Activated T-cell treated with anti-CD3 and anti-CD28 coated beads for 1 hour (primary cell): Measurements from ENCODE around the gene ENDOG.

Experiments used
- DNase-seq: peaks from one replicate; pipeline ENCODE4 v3.0.0-alpha.2; 2020; ENCODE audit warnings: low read depth

The ENDOG gene

DNA sequence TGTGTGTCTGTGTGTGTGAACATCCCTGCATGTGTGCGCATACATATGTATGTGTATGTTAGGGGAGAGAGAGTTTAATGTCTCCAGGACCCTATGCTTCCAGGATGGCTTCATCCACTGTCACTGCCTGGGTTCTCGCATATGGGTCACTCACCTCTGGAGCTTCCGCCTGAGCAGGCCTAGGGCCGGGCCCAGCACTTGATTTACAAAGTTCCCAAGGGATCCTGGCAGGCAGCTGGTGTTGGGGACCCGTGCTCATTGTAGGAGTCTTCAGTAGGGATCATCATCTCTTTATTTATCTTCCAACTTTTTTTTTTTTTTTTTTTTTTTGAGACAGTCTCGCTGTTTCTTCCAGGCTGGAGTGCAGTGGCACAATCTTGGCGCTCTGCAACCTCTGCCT, 18.2 kb upstream of the ENDOG start:
- DNase-seq = no peak

DNA sequence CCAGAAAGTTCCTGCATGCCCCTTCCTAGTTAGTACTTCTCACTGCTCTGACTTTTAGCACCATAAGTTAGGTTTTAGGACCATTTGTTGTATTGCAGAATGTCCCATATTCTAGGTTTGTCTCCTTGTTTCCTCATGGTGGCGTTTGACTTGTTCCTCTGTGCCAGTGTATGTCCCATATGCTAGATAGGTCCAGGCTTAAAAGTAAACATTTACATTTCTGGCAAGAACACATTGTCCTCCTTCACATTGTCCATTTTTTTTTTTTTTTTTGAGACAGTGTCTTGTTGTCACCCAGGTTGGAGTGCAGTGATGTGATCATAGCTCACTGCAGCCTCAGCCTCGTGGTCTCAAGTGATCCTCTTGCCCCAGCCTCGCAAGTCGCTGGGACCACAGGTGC, 15.8 kb upstream of the ENDOG start:
- DNase-seq = no peak

DNA sequence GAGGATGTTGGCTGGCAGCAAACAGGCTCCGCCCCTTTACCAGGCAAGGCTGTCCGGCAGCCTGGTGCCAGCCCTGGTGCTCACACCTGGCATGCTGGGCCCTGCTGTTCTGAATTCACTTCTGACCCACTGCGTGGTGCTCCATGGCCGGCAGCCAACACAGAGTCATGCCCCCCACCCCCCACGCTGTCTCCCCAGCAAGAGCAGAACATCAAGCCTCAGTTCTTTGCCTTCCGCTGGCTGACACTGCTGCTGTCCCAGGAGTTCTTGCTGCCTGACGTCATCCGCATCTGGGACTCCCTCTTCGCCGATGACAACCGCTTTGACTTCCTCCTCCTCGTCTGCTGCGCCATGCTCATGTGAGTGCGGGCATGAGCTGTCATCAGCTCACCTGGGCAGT, 12.6 kb upstream of the ENDOG start:
- DNase-seq = no peak

- DNase-seq = no peak
Observed at GRCh38 chr9:128807827-128808226, 10.5 kb upstream of the ENDOG start.

DNA sequence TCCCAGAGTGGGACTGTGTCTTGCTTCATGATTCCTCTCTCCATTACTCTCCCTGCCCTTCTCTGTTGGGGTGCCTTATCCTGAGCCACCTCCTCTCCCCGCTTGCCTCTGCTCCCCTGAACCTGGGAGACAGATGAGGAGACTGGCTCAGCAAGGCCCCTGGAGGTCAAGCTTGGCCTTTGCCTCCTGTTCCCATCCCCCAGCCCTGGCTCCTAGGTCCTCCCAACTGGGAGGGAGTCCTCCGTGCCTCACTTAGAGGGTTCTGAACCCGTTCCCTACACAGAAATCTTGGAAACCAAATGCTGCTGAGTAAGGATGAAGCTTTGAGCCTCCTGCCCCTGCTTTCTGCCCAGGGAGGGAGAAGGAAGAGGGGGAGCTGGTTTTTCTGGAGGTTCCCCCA, 9.8 kb upstream of the ENDOG start:
- DNase-seq = no peak

DNA sequence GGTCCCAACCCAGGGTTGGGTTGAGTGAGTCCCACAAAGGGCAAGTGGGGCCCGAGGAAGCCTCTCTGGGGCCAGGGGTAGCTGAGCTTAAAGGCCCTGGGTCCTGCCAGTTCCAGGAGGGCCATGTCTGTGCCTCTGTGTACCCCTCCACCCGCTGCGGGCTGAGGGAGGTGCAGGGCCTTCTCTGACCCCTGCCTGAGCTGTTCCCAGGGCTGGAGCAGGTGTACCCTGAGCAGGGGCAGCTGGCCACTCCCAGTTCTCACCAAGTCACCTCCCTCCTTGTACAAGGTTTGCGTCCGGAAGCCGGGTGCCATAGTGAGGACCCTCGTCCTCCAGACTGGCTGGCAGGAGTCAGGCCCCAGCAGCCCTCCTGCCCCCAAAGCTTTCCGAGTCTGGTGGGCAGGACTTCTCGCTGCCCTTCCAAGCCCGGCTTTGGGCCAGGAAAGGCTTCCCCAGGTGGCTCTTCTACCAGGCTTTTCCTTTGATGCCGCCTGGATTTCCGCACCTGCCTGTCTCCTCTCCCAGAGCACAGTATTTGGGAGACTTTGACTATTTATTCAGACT, 9.2 kb upstream of the ENDOG start:
- DNase-seq = no peak

DNA sequence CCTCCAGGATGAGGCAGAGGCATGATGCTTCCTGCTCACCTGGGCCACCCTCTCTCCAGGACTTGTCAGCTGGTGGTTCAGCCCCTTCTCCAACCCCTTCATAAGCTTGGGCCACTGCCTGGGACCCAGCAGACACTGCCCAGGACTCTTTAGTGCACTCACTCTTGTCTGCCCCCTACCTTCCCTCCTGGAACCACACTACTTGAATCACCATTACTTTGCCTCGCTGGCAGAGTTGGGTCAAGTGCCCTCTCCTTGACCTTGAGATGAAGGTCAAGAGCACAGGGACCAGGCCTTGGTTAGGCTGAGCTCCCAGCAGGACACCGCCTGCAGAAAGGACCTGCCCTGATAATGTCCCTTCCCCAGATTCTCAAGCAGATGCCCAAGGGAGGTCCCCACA, 8.5 kb upstream of the ENDOG start:
- DNase-seq = no peak

DNA sequence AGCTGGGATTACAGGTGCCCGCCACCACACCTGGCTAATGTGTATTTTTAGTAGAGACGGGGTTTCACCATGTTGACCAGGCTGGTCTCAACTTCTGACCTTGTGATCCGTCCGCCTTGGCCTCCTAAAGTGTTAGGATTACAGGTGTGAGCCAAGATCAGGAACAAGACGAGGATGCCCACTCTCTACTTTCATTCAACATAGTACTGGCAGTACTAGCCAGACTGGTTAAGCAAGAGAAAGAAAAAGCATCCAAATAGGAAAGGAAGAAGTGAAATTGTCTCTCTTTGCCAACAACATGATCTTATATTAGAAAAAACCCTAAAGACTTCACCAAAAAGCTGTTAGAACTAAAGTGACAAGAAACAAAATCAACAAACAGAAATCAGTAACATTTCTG, 7.4 kb upstream of the ENDOG start:
- no peak for DNase-seq

DNA sequence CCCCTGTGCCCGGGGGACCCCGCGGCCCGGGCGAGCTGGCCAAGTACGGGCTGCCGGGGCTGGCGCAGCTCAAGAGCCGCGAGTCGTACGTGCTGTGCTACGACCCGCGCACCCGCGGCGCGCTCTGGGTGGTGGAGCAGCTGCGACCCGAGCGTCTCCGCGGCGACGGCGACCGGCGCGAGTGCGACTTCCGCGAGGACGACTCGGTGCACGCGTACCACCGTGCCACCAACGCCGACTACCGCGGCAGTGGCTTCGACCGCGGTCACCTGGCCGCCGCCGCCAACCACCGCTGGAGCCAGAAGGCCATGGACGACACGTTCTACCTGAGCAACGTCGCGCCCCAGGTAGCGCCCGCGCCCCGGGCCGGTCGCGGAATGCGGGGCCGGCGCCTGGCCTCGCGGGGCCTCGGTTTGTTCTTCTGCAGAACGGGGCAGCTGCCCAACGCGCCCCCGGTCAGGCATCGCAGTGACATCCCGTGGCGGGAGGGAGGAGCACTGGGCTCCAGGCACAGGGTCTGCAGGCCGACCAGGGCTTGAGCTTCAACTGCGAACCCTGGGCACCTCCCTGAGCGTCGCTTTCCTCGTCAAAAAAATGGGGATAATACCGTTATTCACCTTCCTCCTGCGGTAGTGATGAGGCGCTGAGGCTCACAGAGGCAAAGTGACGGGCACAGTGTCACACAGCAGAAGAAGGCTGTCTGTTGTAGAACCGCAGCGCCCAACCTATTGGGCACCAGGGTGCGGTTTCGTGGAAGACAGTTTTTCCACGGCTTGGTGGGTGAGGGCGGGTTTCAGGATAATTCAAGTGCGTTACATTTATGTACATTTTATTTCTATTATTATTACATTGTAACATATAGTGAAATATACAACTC, 777 bp downstream of the ENDOG start:
- peak; percentile 33 for DNase-seq

- DNase-seq = no peak
Observed at GRCh38 chr9:128819716-128820664, 1.7 kb downstream of the ENDOG start.

- DNase-seq = no peak
Observed at GRCh38 chr9:128820665-128821583, 2.6 kb downstream of the ENDOG start.

GRCh38 chr9:128821584-128822406, 3.5 kb downstream of the ENDOG start:
- no peak for DNase-seq

GRCh38 chr9:128822407-128823042, 4.2 kb downstream of the ENDOG start:
- DNase-seq = no peak

DNA sequence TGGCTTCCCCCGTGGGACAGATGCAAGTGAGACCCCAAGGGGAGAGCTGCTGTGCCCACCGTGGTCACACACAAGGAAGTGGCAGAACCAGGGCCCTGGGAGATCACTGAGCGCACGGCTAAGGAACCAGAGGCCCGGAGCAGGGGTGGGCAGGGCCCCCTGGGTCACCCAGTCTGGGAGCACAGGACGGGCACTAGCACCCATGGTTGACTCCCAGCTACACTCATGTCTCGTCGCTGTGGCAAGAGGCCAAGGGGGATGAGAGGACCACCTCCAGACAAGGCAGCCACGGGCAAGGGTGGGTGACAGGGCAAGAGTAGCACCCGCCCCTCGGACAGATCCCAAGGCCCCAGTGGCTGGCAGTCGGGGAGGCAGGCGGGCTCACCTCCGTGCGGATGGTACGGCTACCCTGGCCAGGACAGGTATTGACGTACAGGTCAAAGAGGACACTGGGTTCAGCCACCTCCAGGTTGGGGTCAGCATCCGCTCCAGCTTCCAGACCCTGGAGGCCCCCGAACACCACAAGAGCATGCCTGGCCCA, 5.1 kb downstream of the ENDOG start:
- DNase-seq = no peak

DNA sequence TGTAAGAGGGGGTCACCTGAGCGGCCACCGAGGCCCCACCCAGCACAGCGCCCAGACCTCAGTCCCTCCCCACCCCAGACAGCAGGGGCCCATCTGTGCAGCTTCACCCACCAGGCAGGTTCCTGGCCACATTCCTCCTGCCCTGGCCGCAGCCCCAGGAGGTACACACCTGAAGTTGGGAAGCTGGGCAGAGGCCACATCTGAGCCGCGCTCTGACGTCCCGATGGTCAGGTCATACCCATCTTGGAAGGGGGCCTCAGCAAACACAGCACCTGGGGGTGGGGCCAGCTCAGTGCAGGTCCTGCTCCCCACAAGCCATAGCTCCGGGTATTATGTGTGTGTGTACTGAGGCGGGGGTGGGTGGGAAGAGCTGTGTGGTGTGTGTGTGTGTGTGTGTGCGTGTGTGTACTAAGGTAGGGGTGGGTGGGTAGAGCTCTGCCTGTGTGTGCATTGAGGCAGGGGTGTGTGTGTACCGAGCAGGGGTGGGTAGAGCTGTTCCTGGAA, 5.7 kb downstream of the ENDOG start:
- DNase-seq = no peak

- DNase-seq = no peak
Observed at GRCh38 chr9:128824911-128825310, 6.6 kb downstream of the ENDOG start.

DNA sequence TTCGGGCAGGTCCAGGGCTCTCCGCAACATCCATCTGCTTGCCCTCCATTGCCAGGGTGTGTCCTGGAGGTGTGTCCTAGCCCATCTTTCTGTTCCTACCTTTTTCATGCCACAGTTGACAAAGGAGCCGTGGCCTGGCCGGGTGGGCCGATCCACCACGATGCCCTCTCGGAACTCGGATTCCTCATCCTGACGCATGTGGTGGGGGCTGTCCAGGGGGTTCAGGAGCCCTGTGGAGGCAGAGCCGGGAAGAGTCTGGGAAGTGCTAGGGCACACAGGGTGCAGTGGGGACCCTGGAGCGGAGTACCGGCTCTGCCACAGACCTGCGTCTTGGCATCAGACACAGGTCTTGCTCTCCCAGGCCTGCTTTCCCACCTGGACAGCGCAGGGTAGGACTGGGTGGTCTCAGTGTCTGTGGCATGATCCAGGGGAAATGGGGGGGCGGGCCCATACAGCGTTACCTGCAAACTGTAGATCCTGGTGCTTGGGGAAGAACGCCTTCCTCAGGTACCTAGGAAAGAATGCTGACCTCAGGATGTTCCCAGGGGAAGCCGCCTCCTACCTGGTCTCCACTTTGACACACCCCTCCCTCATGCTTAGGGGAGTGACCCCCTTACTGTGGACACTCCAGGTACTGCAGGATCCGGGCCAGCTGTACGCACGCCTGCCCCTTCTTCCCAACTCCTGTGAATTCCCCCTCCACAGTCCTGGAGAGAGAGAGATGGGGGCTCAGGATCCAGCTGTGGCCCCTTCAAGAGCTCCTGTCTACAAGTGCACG, 7.8 kb downstream of the ENDOG start:
- no peak for DNase-seq

GRCh38 chr9:128828267-128828666, 10.0 kb downstream of the ENDOG start:
- DNase-seq = no peak
